Activated CD8-positive, alpha-beta T cell treated with anti-CD3 and anti-CD28 coated beads for 36 hours (primary cell): Measurements from ENCODE around the gene ZNF575. TPM values are rescaled to one million over a fixed set of nuclear protein-coding genes. Genes with fewer than 3 reads are reported as not detected.
A peak's percentile ranks its signal among the peaks of the same experiment; 100 is the strongest.

Experiments used
- ATAC-seq: fragments of 200-7000 bp; cut with Tn5 transposase; one replicate; pipeline ENCODE4 v1.10.0; 2021; ENCODE audit warnings: mild to moderate bottlenecking, moderate library complexity
- CTCF ChIA-PET: fragments of 350-600 bp; sonication (Branson Sonifier 250); formaldehyde crosslinking; loops from one replicate; lab custom pipeline; 2021; ENCODE audit warnings: antibody characterized with exemption; lab: Charles Lee
- POLR2A ChIA-PET: fragments of 350-600 bp; sonication (Branson Sonifier 250); formaldehyde crosslinking; loops from one replicate; lab custom pipeline; 2021; ENCODE audit warnings: antibody characterized with exemption; lab: Charles Lee
- DNase-seq: peaks from one replicate; pipeline ENCODE4 v3.0.0-alpha.2; 2020
- H3K27ac Mint-ChIP-seq: one replicate; pipeline ENCODE4 v1.8.0; 2021; ENCODE audit warnings: mild to moderate bottlenecking, mixed read lengths
- H3K27me3 Mint-ChIP-seq: one replicate; pipeline ENCODE4 v1.8.0; 2021; ENCODE audit warnings: mixed read lengths
- H3K36me3 Mint-ChIP-seq: one replicate; pipeline ENCODE4 v1.8.0; 2021; ENCODE audit warnings: low read depth, mixed read lengths
- H3K4me1 Mint-ChIP-seq: one replicate; pipeline ENCODE4 v1.8.0; 2021; ENCODE audit warnings: low read depth, mixed read lengths
- H3K4me3 Mint-ChIP-seq: one replicate; pipeline ENCODE4 v1.8.0; 2021; ENCODE audit warnings: mild to moderate bottlenecking, moderate library complexity, mixed read lengths
- H3K9me3 Mint-ChIP-seq: one replicate; pipeline ENCODE4 v1.8.0; 2021; ENCODE audit warnings: mixed read lengths
- intact Hi-C: fragments of 100-400 bp; cut with micrococcal nuclease; formaldehyde crosslinking; loops from one replicate; pipeline ENCODE4 v1.10.0; 2022
- total RNA-seq, 2 experiments: library from RNA; stranded (reverse); gene quantifications; one replicate each; pipeline ENCODE4 v1.2.3, GENCODE V29; 2021
- TF ChIP-seq, protein P1 (sequence below): fragments of 200-600 bp; IDR thresholded peaks from one replicate; pipeline ENCODE4 v1.8.0; 2022; ENCODE audit warnings: antibody characterized with exemption, mild to moderate bottlenecking

Gene ZNF575
- total RNA-seq, 2 experiments from 2014 or later: 1.2 to 2.0 TPM

GRCh38 chr19:43563816-43564457 lies 30.9 kb downstream of the ZNF575 start:
- H3K36me3 Mint-ChIP-seq: peaks cover 33% of the 10 kb centered on the region
- CTCF ChIA-PET: interaction anchor here (0.7 to 3.5 kb wide), 5 partner anchors 8 to 118 kb away, joined by 3 to 27 read pairs (median 4); partner anchors contain the start of genes IRGQ and ZNF576
- POLR2A ChIA-PET: interaction anchor here (3.4 kb wide), 1 partner anchor 11 kb away, joined by 15 read pairs; the partner anchor contains the start of gene XRCC1
- no peaks in the 10 kb centered on the region for H3K27me3 Mint-ChIP-seq
- no peak for DNase-seq
- TF ChIP-seq, protein P1, sequence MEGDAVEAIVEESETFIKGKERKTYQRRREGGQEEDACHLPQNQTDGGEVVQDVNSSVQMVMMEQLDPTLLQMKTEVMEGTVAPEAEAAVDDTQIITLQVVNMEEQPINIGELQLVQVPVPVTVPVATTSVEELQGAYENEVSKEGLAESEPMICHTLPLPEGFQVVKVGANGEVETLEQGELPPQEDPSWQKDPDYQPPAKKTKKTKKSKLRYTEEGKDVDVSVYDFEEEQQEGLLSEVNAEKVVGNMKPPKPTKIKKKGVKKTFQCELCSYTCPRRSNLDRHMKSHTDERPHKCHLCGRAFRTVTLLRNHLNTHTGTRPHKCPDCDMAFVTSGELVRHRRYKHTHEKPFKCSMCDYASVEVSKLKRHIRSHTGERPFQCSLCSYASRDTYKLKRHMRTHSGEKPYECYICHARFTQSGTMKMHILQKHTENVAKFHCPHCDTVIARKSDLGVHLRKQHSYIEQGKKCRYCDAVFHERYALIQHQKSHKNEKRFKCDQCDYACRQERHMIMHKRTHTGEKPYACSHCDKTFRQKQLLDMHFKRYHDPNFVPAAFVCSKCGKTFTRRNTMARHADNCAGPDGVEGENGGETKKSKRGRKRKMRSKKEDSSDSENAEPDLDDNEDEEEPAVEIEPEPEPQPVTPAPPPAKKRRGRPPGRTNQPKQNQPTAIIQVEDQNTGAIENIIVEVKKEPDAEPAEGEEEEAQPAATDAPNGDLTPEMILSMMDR: no peak
- H3K9me3 Mint-ChIP-seq: peaks cover 3% of the 10 kb centered on the region
- no peak overlapping the region for H3K4me3 Mint-ChIP-seq
- H3K27ac Mint-ChIP-seq: peak overlapping the region; percentile 97
- intact Hi-C loops: loop anchor here (5.0 kb wide), 1 partner anchor 33 kb away; the partner anchor contains the start of genes IRGQ and ZNF576
- no peak for ATAC-seq
- peaks cover 52% of the 10 kb centered on the region for H3K4me1 Mint-ChIP-seq

DNA sequence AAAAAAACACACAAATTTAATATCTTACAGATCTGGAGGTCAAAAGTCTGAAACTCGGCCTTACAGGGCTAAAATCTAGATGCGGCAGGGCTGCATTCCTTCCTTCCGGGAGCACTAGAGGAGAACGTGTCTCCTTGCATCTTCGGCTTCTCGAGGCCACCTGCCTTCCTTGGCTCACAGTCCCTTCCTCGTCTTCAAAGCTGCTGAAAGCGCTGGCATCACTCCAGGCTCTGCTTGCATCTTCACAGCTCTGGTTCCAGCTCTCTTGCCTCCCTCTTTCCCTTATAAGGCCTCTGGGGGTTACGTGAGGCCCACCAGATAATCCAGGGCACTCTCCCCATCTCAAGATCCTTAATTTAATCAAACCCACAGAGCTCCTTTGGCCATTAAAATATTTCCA lies 31.8 kb downstream of the ZNF575 start:
- H3K36me3 Mint-ChIP-seq: peaks cover 31% of the 10 kb centered on the region
- H3K4me3 Mint-ChIP-seq: no peak overlapping the region
- H3K27ac Mint-ChIP-seq: peak overlapping the region; percentile 60
- POLR2A ChIA-PET: interaction anchor here (0.7 to 3.4 kb wide), 3 partner anchors 10 to 32 kb away, joined by 3 to 15 read pairs (median 3); partner anchors contain the start of genes XRCC1 and ZNF575
- CTCF ChIA-PET: interaction anchor here (1.3 to 3.5 kb wide), 5 partner anchors 9 to 119 kb away, joined by 3 to 27 read pairs (median 5); no protein-coding TSS in a partner anchor
- peaks cover 3% of the 10 kb centered on the region for H3K9me3 Mint-ChIP-seq
- intact Hi-C loops: loop anchor here (5.0 kb wide), 1 partner anchor 33 kb away; the partner anchor contains the start of genes IRGQ and ZNF576
- DNase-seq (no peak), ATAC-seq (no peak)
- H3K27me3 Mint-ChIP-seq: no peaks in the 10 kb centered on the region
- H3K4me1 Mint-ChIP-seq: peaks cover 54% of the 10 kb centered on the region
- TF ChIP-seq, protein P1: no peak

- no peak for DNase-seq
- peaks cover 7% of the 10 kb centered on the region for H3K36me3 Mint-ChIP-seq
- ChIA-PET CTCF (interaction anchor here (1.2 to 2.4 kb wide), 2 partner anchors 25 to 28 kb away, joined by 3 to 7 read pairs; no protein-coding TSS in a partner anchor), POLR2A (no interaction called here)
- H3K27me3 Mint-ChIP-seq: no peaks in the 10 kb centered on the region
- TF ChIP-seq, protein P1: no peak
- no peaks in the 10 kb centered on the region for H3K9me3 Mint-ChIP-seq
- H3K4me3 Mint-ChIP-seq: no peak overlapping the region
- peaks cover 28% of the 10 kb centered on the region for H3K4me1 Mint-ChIP-seq
- no peak for ATAC-seq
- intact Hi-C loops: no loop called here
- peak overlapping the region; percentile 4 for H3K27ac Mint-ChIP-seq
These were observed 36.7 kb downstream of the ZNF575 start for GRCh38 chr19:43569657-43570056.

- peaks cover 9% of the 10 kb centered on the region for H3K36me3 Mint-ChIP-seq
- intact Hi-C loops: no loop called here
- no peaks in the 10 kb centered on the region for H3K9me3 Mint-ChIP-seq
- no peak overlapping the region for H3K4me3 Mint-ChIP-seq
- DNase-seq: no peak
- ChIA-PET CTCF (interaction anchor here (1.2 to 5.9 kb wide), 6 partner anchors 16 to 239 kb away, joined by 3 to 57 read pairs (median 5); no protein-coding TSS in a partner anchor), POLR2A (interaction anchor here (1.5 kb wide), 1 partner anchor 24 kb away, joined by 3 read pairs; no protein-coding TSS in a partner anchor)
- ATAC-seq: no peak
- TF ChIP-seq, protein P1: no peak
- H3K27ac Mint-ChIP-seq: peak overlapping the region; percentile 4
- no peaks in the 10 kb centered on the region for H3K27me3 Mint-ChIP-seq
- peaks cover 26% of the 10 kb centered on the region for H3K4me1 Mint-ChIP-seq
These were observed 37.3 kb downstream of the ZNF575 start for GRCh38 chr19:43570174-43570791.
